Fibroblast of the conjunctiva (primary cell): ENCODE measurements around the gene CCDC86.
"Not testable (repeated sequence)": the region's sequence is repeated elsewhere in the genome, so short reads cannot be mapped to it uniquely, and the experiment has no call there.

ENCODE experiments used
- DNase-seq: peaks from one replicate; pipeline ENCODE4 v3.0.0-alpha.2; 2010; ENCODE audit warnings: low read depth

Gene CCDC86

DNA sequence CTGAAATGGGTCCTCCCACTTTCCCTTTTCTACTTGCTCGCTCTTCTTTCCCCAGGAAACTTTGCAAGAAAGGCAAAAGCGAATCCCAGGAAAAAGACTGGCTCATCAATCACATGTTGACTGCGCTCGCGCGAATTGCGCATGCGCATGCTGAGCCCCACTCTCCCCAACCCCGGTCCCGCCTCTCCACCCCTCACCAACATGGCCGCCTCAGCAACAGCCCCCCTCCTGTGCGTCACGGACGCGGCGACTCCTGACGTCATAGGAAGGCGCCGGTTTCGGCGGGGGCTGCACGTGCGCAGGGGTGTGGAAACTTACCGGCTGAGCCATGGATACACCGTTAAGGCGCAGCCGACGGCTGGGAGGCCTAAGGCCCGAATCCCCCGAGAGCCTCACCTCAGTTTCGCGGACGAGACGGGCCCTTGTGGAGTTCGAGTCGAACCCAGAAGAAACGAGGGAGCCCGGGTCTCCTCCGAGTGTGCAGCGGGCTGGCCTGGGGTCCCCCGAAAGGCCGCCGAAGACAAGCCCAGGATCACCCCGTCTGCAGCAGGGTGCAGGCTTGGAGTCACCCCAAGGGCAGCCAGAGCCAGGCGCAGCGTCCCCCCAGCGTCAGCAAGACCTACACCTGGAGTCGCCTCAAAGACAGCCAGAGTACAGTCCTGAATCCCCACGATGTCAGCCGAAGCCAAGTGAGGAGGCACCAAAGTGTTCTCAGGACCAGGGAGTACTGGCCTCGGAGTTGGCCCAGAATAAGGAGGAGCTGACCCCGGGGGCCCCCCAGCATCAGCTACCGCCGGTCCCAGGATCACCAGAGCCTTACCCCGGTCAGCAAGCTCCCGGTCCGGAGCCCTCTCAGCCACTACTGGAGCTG is at the start of gene CCDC86:
Gene CCDC86, plus strand, starts transcription at position 317 of the 871 bp plus-strand sequence. Its CDS starts 12 bp downstream, at position 329.
- DNase-seq = peak; percentile 95

- DNase-seq = no peak
These were observed 49.4 kb upstream of the CCDC86 start for GRCh38 chr11:60792521-60792920.

- DNase-seq = no peak
These were observed 46.6 kb upstream of the CCDC86 start for GRCh38 chr11:60795291-60795690.

DNA sequence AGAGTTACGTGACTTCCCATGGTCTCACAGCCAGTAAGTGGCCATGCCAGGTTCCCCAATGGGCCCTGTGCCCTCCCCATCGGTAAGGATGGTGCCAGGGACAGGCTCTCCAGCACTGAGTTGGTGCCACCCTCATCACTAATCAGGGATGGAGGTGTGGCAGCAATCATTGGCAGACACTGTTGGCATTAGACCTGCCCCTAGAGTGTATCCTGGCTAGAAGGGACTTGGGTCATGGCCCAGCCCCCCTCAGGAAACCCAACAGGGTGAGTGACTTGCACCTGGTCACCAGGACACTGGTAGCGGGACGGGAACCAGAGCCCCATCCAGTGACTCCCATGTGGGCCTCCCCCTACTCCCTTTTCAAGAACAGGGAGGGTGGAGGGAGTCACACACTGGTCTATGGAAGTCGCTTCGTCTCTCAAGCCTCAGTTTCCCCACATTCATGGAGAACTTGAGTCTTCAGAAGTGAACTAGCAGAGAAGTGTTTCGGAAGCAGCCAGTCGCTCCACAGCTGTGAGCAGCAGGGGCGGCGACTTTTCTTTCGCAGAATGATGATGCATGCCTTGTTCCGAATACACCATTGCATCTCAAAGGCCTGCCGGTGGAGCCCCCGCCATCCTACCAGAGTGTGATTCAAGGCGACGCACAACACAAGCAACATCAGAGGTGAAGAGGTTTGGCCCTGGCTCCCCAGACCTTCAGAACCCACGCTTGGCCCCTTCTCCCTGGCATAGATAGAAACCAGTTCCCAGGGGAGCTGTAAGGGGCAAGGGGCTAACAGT is 43.9 kb upstream of the CCDC86 start:
- no peak for DNase-seq

- DNase-seq = no peak
These were observed 43.3 kb upstream of the CCDC86 start for GRCh38 chr11:60798631-60799030.

DNA sequence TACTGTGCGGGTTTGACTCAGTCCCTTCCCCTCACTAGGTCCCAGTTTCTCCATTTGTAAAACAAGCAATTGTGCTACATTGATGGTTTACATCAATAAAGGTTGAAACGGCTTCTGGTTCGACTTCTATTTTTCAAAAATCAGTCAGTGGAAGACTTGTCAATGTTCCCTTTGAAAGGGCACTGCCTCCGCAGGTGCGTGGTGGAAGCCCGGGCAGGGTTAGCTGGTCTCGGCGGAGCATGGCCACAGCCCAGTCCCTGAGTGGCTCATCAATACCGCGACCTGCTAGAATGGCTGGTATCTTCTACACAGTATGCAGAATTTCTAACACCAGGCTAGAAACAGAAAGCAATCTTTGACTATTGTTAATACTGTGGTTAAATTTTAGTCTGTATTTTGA is 40.7 kb upstream of the CCDC86 start:
- DNase-seq = no peak

- no peak for DNase-seq
These were observed 38.5 kb upstream of the CCDC86 start for GRCh38 chr11:60803273-60803936.

GRCh38 chr11:60809249-60809648 is 32.7 kb upstream of the CCDC86 start:
- DNase-seq = no peak

- no peak for DNase-seq
These were observed 32.2 kb upstream of the CCDC86 start for GRCh38 chr11:60809691-60810090.

GRCh38 chr11:60810151-60810550 is 31.8 kb upstream of the CCDC86 start:
- no peak for DNase-seq

GRCh38 chr11:60810569-60810968 is 31.3 kb upstream of the CCDC86 start:
- DNase-seq = no peak

GRCh38 chr11:60813324-60813723 is 28.6 kb upstream of the CCDC86 start:
- no peak for DNase-seq

DNA sequence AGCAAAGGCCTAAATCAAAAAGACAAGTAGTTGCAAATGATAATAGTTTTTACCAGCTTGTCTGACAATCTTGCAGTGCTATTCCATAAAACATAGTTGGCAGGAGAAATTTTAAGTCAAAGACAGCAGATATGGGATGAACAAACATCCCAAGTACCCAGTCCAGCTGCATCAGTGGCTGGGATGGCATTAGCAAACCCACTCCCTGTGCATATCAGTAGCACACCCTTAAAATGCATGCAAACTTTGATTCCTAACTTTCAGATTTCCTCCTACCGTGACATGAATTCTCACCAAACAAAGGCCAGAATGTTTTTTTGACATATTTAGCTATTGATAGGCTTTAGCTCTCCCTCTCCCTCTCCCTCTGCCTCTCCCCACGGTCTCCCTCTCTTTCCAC is 27.8 kb upstream of the CCDC86 start:
- no peak for DNase-seq

GRCh38 chr11:60816590-60817157 is 25.2 kb upstream of the CCDC86 start:
- no peak for DNase-seq

- DNase-seq = no peak
These were observed 23.9 kb upstream of the CCDC86 start for GRCh38 chr11:60818057-60818456.

GRCh38 chr11:60821827-60822599 is 19.9 kb upstream of the CCDC86 start:
- no peak for DNase-seq

DNA sequence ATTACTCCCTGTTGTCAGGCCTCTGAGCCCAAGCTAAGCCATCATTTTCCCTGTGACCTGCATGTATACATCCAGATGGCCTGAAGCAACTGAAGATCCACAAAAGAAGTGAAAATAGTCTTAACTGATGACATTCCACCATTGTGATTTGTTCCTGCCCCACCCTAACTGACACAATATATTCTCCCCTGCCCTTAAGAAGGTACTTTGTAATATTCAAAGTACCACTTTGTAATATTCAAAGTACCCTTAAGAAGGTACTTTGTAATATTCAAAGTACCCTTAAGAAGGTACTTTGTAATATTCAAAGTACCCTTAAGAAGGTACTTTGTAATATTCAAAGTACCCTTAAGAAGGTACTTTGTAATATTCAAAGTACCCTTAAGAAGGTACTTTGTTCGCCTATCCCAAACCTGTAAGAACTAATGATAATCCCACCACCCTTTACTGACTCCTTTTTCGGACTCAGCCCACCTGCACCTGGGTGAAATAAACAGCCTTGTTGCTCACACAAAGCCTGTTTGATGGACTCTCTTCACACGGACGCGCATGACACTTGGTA is 18.1 kb upstream of the CCDC86 start:
- not testable (repeated sequence) for DNase-seq

DNA sequence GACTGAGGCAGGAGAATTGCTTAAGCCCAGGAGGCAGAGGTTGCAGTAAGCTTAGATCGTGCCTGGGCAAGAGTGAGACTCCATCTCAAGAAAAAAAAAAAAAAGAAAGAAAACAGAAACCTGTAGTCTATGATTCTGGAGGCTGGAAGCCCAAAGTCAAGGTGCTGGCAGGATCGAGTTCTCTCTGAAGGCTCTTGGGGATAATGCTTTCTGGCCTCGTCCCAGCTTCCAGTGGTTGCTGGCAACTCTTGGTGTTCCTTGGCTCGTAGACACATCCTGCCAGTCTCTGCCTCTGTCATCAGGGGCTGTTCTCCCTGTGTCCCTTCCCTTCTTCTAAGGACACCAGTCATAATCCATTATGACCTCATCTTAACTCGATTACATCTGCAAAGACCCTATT is 16.8 kb upstream of the CCDC86 start:
- DNase-seq = no peak

GRCh38 chr11:60825790-60826189 is 16.1 kb upstream of the CCDC86 start:
- no peak for DNase-seq

GRCh38 chr11:60830478-60831142 is 11.3 kb upstream of the CCDC86 start:
- no peak for DNase-seq

- peak; percentile 59 for DNase-seq
These were observed 10.8 kb upstream of the CCDC86 start for GRCh38 chr11:60831143-60831500.
